HUDEP-2 (cell line): ENCODE results near the gene MT4.

Experiments
- DNase-seq, 76 experiments: peaks; one replicate each; lab custom pipeline; 2025; ENCODE audit not compliant: unreplicated experiment in 76 of 76; lab: John Stamatoyannopoulos, UW

MT4 gene

DNA sequence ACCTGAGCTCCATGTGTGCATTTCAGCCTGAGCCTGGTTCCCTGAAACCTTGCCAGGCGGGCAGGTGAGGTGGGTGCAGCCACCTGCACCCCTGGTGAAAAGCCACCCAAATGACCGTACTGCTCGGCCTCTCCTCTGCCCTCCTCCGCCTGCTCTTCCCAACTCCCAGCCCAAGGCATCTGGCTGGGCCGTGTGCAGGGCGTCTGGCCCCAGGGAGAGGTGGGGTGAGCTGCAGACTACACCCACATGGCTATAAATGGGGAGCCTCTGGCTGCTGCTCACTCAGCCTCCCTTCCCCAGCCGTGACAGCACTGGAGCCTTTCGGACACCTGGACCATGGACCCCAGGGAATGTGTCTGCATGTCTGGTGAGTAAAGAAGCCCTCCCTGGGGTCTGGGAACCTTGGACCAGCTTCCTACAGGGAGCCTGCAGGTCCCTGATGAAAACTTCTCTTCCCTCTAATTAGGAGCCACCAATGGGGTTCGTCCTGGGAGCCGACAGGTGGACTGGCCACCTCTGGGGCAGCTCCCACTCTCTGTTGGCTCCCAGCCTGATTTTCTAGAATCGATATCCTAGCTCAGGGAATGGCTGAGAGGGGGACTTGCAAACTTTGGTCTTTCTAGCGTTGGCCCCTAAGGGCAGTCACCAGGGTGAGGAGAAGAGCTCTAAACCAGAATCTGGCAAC is at the start of gene MT4:
Gene MT4, plus strand, starts transcription at position 281 of the 685 bp plus-strand sequence. Its CDS starts 56 bp downstream, at position 337.
- no peak for DNase-seq

DNA sequence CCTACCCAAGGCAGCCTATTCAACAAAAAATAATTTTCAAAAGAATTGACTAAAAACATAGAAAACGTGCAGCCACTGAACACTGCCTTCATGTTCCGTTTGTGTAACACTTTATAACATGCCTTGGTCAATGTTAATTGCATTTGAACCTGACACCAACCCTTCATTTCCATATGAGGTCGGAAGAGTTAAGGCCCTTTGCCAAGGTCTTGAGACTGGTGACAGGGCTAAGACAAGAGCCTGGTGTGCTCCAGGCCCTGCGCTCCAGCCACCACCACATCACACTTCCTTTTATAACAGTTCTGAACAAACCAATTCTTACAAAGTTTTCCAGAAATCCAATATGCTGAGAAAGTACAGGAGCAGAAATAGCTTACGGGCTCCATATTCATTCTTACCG is 49.2 kb upstream of the MT4 start:
- no peak for DNase-seq

DNA sequence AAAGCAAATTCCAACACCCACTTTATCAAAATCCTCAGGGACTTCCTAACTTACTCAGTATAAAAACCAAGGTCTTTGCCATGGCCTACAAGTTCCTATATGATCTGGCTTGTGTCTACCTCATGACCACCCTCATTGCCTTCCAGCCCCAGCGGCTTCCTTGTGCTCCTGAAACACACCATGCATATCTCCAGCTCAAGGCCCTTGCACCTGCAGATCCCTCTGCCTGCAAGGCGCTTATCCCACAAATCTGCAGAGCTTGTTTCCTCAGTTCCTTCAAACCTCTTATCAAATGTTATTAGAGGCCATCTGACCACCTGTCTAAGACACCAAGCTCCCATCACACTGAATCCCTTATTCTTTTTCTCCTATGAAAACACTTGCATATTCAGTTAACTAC is 47.7 kb upstream of the MT4 start:
- no peak for DNase-seq

DNA sequence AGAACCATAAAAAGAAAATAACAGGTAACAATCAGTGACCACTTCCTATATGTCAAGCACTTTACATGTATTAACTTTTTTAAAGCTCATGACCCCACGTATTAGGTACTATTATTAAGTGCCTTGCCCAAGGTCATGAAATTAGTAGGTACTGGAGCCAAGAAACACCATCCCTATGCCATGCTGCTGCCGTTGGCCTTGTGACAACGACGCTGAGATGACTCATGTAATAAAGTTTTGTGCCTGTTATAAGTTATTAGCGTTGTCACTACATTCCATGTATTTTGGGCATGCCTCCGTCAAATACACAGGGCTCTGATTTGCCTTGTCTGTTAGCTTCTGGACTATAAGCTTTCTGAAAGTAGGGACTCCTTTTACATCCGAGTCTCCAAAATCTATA is 46.4 kb upstream of the MT4 start:
- no peak for DNase-seq

DNA sequence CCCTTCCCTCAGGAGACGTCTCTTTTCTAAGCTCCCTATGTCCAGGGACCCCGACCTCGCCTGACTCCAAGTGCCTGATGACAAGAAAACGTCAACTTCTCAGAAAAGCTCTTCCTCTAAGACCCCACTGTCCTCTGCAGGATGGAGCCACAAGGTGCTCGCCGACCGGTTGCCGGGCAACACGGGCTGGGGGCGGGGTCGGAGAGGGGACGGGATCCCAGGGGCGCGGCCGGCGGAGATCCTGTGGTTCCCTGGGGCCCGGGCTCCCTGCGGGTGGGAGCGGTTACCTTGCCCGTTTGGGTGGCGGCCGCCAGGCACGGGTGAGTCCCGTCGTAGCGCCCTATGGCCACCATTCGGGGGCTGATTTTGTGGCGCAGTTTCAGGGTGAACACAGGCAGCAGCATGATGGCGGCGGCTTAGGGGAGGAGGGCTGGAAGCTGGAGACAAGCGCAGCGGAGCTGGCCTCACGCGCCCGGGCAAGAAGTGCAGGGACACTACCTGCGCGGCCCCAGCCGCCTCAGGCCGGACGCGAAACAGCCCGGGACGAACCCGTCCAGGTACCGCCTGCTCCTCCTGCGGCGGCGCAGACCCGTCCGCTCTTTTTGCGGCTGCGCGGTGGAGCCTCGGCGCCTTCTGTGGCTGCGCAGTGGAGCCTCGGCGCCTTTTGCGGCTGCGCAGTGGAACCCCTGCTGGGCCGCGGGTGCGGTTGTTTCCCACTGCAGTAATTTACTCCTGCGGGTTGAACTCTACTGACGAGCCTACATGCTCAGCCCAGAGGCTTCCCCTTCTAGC is 45.2 kb upstream of the MT4 start, which contains the start of gene BBS2:
Gene BBS2, minus strand, starts transcription at position 566 of the 792 bp plus-strand sequence. Its CDS starts 162 bp downstream, at position 404.
- DNase-seq, result peak in 75 of 76 experiments; percentile 8 to 90 (median 73)

DNA sequence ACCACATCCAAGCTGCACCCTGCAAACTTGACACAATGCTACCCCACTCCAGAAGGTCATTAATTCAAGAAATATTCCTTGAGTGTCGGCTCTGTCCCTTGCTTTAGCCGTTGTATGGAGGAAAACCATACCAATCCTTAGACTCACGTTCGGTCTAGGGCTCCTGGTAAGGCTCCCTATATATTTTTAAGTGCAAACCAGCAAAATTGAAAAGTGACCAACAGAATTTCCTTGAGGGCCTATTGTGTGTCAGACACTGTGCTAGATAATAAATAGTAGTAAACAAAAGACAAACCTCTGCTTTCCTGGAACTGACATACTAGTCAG is 44.7 kb upstream of the MT4 start:
- no peak for DNase-seq

DNA sequence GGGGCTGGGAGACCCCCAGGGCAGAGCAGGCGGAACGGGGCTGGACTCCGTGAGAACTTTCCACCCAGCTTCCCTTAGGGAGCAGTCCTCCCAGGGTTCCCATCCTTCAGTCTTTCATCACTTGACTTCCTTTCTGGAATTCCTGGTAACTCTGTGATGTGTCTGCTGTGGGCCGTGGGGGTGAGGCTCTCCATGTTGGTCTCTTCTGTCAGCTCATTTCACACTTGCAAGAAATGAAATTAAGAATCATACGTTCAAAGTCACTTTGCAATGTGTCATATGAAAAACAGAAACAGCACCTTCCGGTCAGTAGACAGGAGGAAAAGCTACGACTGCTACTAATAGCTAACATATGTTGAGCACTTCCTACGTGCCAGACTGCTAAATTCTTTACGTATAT is 39.6 kb upstream of the MT4 start:
- DNase-seq, result no peak

DNA sequence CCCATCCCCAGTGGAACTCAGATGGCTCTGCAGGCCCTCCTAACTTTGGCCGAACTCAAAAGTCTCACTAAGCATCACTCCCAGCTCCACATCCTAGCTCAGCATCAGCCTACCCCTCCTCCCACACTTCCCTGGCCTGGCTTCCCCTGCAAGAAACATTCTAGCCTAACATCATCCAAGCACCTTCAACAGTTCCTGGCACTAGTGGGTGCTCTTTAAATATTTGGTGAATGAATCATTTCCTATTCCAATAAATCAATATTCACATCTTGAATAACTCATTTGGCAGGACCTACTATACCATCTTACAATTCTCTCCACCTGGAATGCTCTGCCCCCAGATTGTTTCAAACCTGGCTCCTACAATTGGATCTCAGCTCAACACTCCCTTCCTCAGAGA is 34.0 kb upstream of the MT4 start:
- no peak for DNase-seq

DNA sequence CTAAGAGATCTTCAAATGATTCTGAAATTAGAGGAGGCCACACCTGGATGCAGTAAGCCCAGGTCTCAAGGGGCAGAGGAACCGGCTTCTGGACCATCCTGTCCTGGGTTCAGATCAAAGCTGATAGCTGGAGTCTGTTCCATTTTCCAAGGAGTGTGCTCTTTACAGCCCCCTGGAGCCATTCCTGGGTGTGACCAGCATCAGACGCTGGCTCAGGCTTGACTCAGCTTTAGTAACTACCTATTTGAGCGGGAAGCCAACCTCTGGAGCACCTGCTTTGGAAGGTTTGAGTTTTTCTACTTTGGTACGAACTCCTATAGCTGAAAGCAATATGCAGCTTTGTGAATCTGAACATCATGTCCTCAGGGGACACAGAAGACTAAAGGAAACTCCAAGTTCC is 32.2 kb upstream of the MT4 start:
- no peak for DNase-seq

DNA sequence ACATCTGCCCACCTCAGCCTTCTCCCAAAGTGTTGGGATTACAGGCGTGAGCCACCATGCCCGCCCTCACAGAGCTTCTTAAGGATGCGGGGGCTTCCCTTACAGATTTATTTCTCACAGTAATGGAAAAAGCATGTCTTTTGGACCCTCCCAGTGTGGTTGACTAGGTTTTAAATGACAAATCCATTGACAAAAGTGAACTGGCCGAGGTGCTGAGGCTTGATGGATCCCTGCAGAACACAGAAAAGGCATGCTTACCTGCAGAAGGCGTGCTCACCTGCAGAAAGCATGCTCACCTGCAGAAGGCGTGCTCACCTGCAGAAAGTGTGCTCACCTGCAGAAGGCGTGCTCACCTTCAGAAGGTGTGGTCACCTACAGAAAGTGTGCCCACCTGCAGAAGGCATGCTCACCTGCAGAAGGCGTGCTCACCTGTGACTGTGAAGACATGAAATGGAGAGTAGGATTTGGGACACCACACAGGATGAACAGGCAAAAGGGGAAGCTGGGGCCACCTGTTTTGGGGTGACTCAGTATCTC is 30.0 kb upstream of the MT4 start:
- no peak for DNase-seq

DNA sequence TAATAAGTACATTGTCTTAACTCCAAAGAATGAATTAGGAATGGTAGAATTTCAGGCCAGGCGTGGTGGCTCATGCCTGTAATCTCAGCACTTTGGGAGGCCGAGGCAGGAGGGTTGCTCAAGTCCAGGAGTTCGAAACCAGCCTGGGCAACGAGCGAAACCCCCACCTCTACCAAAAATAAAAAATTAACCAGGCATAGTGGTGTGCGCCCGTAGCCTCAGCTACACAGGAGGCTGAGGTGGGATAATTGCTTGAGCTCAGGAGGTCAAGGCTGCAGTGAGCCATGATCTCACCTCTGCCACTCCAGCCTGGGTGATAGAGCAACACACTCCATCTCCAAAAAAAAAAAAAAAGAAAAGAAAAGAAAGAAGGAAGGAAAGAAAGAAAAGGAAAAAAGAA is 26.5 kb upstream of the MT4 start:
- no peak for DNase-seq

DNA sequence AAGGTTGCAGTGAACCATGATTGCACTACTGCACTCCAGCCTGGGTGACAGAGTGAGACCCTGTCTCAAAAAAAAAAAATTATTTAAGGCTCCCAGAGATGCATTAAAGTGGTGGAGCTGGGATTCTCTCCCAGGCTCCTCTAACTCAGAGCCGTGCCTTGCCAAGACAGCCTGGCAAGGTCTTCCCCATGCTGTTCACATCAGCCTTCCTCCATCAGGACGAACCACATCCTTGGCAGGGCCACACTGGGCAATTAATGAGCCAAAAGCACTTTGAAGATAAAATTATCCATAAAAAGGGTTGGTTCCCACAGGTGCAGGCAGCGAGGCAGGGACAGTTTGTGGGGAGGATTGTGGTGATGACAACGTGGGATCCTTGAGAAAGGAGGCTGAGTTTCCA is 25.2 kb upstream of the MT4 start:
- no peak for DNase-seq

DNA sequence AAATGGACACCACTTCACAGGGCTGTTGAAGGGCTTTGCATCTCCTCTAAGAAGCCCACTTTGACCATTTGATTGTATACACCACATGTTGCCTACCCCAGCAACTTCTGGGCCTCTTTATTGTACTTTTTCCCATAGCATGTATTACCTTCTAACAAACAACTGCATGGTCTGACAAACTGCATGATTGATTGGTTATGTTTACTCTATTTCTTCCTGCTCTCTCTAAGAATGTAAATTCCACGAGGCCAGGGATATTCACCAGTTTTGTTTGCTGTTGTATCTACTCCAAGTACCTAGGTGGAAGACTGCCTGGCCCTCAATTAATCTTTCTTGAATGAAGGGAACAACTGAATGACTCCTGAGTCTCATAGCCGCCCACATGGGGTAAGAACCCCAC is 22.8 kb upstream of the MT4 start:
- no peak for DNase-seq

DNA sequence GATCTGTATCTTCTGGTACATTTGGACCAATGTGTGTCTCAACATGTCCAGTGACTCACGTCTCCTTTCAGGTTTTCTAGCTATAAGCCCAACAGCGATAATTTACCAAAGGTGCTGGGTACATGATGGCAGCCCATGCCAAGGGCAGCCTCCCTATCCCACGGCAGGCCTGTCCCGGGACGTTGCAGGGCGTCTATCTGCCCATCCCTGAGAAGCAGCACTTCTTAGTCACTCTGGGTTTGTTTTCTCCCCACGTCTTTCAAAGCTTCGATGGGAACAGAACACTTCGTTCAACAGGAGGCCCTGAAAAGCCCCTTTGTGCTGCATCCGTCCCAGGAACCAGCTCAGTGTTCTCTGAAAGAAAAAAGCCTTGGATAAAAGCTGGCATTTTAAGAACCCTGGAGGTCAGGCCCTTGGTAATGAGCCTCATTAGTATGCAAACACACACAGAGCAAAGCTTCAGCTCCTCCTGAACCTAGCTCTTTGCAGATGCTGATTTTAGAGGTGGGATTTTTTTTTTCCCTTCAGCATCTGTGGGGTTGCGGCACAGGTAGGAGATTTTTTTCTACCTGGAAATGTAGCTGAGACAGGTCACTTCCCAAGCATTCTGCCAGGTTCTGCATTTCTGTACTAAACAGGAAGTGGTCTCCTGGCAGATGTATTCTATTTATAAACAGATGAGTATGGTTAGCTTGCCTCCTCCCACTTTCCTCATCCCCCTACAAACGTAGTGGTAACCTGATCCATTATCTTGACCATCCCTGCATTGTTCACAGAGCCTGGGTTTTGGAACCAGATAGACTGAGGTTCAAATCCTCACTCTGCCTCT is 17.5 kb upstream of the MT4 start:
- no peak for DNase-seq

DNA sequence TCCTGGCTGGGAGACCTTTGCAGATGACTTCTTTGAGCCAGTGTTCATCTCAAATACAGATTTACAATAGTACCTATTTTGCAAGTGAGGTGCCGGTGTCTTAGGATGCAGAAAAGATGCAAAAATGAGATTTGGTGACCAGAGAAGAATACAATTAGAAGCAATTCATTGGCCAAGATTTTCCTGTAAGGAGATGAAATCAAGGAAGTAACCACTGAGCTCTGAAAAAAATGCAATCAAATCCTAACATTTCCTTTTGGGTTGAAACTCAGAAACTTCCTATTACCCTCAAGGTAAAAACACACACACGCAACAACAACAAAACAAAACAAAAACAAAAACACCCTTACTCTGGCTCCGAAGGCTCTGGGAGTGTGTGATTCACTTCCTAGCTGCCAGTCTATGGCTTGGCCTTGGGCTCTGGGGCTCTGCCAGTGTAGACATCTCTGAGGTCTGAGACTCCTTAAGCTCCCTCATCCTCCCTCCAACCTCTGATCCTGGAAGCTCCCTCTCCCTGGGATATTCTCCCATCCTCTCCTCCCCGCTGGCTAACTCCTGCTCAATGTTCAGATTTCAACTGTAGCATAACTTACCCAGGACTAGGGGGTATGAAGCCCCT is 16.8 kb upstream of the MT4 start:
- no peak for DNase-seq

DNA sequence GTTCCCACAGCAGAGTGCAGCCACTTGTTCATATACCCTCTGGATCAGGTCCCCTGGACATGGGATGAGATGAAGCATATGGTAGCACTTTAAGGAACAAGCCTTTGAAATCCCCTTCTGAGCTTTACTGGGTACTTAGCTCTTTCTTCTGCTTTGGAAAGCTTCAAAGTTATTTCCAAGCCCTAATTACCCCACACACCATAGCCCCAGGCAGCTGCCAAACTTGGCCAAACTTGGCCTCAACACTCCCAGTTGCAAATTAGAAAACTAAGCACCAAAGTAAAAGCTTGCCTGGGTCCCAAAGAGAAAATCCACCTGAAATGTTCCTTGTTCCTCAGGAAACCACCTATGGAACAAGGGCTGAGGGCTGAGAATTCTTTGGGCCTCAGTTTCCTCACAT is 15.7 kb upstream of the MT4 start:
- DNase-seq, result no peak

DNA sequence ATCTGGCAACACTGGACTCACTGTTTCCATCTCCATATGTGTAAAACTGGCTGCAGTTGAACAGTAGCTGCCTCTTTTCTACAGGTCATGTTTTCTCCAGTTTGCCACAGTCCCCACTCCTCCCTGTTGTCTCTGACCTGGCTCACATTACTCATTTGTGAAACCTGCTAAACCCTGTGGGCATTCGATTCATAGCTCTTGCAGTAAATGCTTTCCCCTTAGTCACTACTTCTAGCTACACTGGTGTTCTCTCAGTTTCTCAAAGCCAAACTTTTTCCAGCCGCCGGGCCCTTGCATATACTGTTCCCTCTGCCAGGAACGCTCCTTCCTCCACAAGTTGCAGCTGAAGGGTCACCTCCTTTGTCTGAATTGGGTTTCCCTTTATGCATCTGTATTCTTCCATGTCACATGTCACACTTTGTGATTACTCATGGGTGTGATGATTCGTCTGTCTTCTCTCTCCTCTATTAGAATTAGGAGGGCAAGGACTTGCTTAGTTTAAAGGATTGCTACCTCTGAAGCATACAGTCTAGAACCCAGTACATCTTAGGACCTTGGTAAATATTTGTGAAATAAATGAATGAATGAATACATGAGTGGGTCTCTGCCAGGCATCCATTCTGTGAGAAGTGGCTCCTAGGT is 15.0 kb upstream of the MT4 start:
- DNase-seq, result no peak

DNA sequence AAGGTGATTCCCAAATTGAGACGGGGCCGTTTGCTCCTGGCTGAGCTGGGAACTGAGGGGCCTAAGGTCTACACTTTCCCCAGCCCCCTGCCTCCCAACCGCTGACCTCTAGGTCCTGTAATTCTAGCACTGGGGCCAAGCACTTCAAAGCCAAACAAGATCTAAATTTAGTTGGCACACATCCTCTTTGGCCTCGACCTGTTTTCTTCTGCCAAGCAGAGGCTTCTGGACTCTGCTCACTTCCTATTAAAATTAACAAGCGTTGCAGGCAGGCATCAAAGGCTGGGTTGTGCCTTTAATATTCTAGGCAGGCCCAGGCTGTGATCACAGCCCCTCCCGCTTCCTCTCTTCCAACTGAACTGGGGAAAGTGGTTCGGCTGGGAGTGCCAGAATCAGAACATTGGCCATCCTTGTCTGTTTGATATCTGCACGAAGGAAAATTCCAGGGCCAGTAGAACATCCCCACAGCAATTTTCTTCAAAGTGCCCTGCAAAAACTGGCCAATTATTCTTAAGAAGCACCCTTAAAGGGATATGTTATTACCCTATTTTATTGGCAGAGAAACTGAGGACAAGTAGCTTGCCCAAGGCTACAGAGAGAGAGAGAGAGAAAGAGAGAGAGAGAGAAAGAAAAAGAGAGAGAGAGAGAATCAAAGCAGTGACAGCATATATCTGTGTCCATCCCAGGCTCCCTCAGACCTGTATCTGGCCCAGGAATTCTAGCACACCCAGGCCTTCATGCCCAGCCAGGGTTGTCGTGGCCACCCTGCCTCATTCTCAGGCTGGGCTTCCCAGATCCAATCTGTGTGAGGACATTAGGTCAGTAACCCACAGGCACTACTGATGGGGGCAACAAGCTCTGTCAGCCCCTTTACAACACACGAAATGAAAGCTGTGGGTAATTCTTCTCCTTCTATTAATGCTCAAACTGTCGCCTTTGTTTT is 12.8 kb upstream of the MT4 start:
- DNase-seq, result no peak

DNA sequence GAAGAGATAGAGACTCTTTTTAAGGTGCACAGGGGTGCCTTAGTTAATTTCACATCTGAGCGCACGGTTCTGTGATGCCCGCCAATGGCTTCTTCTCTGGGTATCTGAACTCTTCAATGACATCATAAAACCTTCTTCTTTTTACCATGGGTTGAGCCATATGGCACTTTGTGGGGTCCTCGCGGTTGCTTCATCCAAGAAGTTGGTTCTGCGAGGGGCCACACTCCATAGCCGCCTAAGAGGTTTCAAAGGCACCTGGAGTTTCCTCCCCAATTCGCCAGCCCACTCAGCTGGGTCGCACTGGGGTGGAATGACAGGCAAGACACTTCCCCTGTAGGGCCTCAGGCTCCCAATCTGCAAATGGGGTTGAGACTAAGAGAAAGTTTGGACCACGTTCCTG is 10.4 kb upstream of the MT4 start:
- DNase-seq, result no peak
